AG09309 (cell line): Measurements from ENCODE around the gene USP2.

ENCODE experiments used
- DNase-seq: peaks from one replicate; pipeline ENCODE4 v3.0.0-alpha.2; 2010; ENCODE audit warnings: low read depth
- H3K4me3 ChIP-seq: 2 replicates; pipeline ENCODE4 v1.5.1; 2011; ENCODE audit warnings: mild to moderate bottlenecking, low read depth, low read length, moderate library complexity; ENCODE audit not compliant: control insufficient read depth
- CTCF ChIP-seq: IDR thresholded peaks from 2 replicates; pipeline ENCODE4 v1.5.1; 2011; ENCODE audit warnings: mild to moderate bottlenecking, low read depth, low read length, inconsistent platforms; ENCODE audit not compliant: insufficient read depth, control insufficient read depth; ENCODE audit errors: missing control alignments

The USP2 gene

GRCh38 chr11:119374632-119375336 lies 6.7 kb downstream of the USP2 start:
- no peak for DNase-seq
- no peak for TF ChIP-seq CTCF
- no peak overlapping the region for H3K4me3 ChIP-seq

DNA sequence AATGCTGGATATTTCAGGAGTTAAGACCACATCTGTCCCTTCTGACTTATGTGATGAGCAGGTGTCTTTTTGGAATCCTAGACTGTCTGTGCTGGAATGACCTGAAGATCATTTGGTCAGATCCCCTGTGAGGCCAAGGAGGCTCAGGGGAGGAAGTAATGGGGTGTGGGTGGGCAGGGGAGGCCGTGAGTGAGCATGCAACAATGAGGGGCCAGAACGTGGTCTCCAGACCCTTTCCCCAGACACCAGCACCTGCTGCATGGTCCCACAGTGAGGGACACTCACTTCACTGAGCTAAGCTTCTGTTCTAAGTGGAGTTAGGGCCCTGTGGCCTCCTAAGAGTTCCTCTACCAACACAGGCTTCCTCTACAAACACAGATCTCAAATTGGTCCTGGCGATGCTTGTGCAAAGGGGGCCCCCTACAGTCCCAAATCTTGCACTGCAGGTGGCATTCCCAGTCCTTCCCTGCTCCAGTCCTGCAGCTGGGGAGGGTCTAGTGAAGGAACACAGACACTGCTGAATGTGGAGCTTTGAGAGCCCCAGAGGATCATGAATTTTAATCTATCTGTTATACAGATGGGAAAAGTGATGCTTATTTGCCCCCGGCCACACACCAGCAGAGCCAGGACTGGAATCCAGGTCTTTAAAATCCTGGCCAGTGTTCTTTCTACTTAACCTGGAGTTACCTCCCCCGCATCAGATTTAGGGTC lies 7.4 kb downstream of the USP2 start:
- peak; percentile 33 for DNase-seq
- no peak overlapping the region for H3K4me3 ChIP-seq
- TF ChIP-seq CTCF: peak; percentile 94

DNA sequence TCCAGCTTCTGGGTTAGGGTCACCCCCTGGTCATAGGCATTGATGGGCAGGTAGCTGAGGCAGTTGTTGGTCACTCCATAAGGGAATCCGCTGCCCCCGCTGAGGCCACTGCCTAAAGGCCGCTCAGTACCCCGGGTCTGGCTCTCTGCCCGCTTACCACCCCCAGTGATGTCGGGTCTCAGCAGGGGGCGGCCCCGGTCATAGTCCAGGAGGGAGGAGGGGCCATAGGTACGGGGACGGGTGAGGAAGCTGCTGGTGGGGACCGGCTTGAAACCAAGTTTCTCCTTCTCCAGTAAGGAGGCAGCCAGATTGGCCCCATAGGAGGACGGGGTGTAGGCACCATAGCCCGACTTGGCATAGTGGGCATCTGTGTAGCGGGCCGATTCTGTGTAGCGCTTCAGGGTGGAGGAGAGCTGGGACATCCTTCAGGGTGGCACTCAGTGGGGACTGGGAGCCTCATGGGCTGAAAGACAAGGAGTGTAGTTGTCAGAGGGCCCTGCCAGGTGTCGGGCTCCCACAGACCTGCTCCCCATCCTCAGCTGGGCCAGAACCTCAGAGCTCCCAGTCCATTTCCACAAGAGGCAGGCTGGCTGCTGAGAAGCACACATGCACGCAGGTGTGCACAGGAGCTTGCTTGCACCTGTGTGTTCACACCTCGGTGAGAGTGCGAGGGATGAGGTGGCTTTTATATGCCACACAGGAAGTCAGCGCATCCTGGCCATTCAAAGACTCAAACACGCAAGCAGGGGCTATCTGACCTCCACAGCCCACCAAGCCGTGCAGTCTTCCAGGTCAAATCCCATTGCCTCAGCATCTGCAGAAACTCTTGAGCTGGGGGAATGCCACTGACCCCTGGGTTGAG lies 8.2 kb downstream of the USP2 start:
- TF ChIP-seq CTCF: no peak
- H3K4me3 ChIP-seq: no peak overlapping the region
- DNase-seq: no peak

DNA sequence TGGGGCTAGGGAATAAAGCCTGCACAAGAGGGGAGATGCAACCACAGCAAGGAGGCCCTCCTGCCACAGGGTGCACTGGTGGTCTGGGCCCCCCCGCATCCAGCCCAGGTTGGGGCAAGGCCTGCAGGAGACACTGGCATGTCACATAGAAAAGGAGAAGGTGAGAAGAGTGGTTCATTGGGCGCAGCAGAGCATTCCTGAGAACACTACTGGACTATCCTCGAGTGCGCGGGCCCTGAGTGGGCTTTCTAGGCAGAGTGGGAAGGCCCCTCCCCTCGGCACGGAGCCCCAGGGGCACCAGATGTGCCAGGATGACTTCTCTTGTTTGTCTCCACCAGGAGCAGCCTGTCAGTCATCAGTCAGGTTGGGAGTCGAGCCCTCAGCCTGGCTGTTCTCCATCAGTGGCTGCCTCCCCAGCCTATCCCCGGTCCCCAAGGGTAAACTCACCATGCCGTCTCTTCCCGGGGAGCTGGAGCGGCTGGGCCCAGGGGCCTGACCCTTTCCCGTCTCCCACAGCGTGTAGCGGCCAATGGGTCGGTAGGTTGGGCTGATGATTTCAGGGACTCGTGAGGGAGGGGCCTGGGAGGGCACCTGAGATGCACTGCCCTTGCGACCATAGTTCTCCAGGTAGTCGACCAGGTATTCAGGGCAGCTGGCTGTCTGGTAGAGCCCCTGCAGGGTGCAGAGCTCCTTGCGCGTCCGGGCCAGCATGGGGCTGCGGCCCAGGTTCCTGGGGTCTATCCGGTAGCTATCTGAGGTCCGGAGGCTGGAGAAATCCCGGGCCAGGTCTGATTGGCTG lies 9.0 kb downstream of the USP2 start:
- TF ChIP-seq CTCF: no peak
- H3K4me3 ChIP-seq: no peak overlapping the region
- no peak for DNase-seq

GRCh38 chr11:119371778-119372182 lies 9.7 kb downstream of the USP2 start:
- no peak for DNase-seq
- no peak overlapping the region for H3K4me3 ChIP-seq
- peak; percentile 5 for TF ChIP-seq CTCF
